Right lobe of liver (tissue), 4 donors: ENCODE results near the gene KRTAP12-4.

ENCODE experiments used
- POLR2A ChIP-seq: fragments of 450-650 bp; IDR thresholded peaks from one replicate; pipeline ENCODE4 v1.6.1; 2017; ENCODE audit warnings: antibody characterized with exemption, mild to moderate bottlenecking
- TF ChIP-seq, protein P1 (sequence below), 4 donors: fragments of 200-600 bp in 3 of 4; fragments of 450-650 bp in 1 of 4; IDR thresholded peaks; one replicate each; pipeline versions ENCODE4 v1.5.1 to v1.8.0; 2016 to 2022; ENCODE audit warnings: antibody characterized with exemption in 4 of 4, mild to moderate bottlenecking in 2 of 4
- donor health status: DM: no; HTN: no; CAD: no.
- donor health status: DM: no; HTN: no; CAD: no.
- donor health status: DM: no; HTN: yes; CAD: no.

DNA sequence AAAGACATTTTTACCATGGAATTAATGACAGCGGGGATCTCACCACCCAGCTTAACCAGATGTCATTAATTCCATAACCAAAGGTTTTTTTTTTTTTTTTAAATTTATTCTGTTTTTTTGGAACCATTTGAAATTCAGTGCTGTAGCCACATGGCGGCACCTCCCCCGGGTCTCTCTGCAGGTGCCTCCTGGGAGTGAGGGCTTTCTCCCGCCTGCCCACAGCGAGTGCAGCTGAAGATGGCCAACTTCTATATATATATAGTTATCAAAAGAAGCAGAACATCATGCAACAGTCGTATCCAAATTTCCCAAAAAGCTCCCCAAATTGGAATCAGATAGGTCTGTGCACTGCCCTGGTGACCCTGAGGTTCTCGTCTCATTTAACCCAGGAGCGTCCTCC lies 39.0 kb downstream of the KRTAP12-4 start:
- TF ChIP-seq, protein P1, sequence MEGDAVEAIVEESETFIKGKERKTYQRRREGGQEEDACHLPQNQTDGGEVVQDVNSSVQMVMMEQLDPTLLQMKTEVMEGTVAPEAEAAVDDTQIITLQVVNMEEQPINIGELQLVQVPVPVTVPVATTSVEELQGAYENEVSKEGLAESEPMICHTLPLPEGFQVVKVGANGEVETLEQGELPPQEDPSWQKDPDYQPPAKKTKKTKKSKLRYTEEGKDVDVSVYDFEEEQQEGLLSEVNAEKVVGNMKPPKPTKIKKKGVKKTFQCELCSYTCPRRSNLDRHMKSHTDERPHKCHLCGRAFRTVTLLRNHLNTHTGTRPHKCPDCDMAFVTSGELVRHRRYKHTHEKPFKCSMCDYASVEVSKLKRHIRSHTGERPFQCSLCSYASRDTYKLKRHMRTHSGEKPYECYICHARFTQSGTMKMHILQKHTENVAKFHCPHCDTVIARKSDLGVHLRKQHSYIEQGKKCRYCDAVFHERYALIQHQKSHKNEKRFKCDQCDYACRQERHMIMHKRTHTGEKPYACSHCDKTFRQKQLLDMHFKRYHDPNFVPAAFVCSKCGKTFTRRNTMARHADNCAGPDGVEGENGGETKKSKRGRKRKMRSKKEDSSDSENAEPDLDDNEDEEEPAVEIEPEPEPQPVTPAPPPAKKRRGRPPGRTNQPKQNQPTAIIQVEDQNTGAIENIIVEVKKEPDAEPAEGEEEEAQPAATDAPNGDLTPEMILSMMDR (IDR thresholded peaks at IDR 0.05), result no peak
- no peak for TF ChIP-seq POLR2A
